H1 (cell line): ENCODE results near the gene TRIOBP. TPM values are rescaled to one million over a fixed set of nuclear protein-coding genes. Genes with fewer than 3 reads are reported as not detected.

ENCODE experiments used
- EP300 ChIP-seq, 2 experiments: IDR thresholded peaks; 1 replicate in 1 of 2; 2 replicates in 1 of 2; pipeline ENCODE4 v1.6.1; 2011 to 2012; ENCODE audit warnings: low read depth in 2 of 2, low read length in 2 of 2, mild to moderate bottlenecking in 2 of 2, borderline replicate concordance in 1 of 2, inconsistent platforms in 1 of 2, moderate library complexity in 1 of 2
- polyA plus RNA-seq, 7 experiments: library from polyadenylated mRNA; depleted of rRNA in 3 of 7; stranded (reverse) in 5 of 7; unstranded in 2 of 7; fragments of >200 nt in 5 of 7; fragments of 200-250 nt in 2 of 7; gene quantifications; 1 replicate in 5 of 7; 2 replicates in 1 of 7; 4 replicates in 1 of 7; pipeline versions ENCODE4 v1.2.1 to v1.2.3, GENCODE V29; 2011 to 2013; ENCODE audit warnings: missing spikeins in 2 of 7, mixed read lengths in 2 of 7
- total RNA-seq: library from RNA; stranded (reverse); fragmentation: NEBNext Ultra II Directional; extraction: Animal tissue kit (Norgen Biotek cat#: 25700); gene quantifications from 2 replicates; pipeline ENCODE4 v1.2.1, GENCODE V29; 2021
- TF ChIP-seq, protein P1 (sequence below): IDR thresholded peaks from 2 replicates; pipeline ENCODE4 v1.6.1; 2012; ENCODE audit warnings: inconsistent platforms

TRIOBP gene
- total and polyA plus RNA-seq, 2 of the 8 experiments (the other 6 are each of a cell fraction or from before 2014, with no cell fraction given) = 18.2 to 27.3 TPM

GRCh38 chr22:37753746-37754145, 56.9 kb downstream of the TRIOBP start (continued):
- TF ChIP-seq, protein P1, sequence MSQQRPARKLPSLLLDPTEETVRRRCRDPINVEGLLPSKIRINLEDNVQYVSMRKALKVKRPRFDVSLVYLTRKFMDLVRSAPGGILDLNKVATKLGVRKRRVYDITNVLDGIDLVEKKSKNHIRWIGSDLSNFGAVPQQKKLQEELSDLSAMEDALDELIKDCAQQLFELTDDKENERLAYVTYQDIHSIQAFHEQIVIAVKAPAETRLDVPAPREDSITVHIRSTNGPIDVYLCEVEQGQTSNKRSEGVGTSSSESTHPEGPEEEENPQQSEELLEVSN = no peak
- TF ChIP-seq EP300 (IDR thresholded peaks at IDR 0.05; ENCODE audit: borderline replicate concordance in 1 of 2, low read depth in 2 of 2, low read length in 2 of 2) = no peak
